Activated T-helper 2 cell treated with anti-CD3 and anti-CD28 coated beads, Interferon-gamma antibody, Interleukin-2, Interleukin-4, amounts not matched to agents 10 μg/mL and 5 μg/mL and 100 μg/mL, durations not matched to agents 14 hours and 24 hours and 36 hours (primary cell): ENCODE measurements around the gene ARIH2. TPM values are rescaled to one million over a fixed set of nuclear protein-coding genes. Genes with fewer than 3 reads are reported as not detected.
A peak's percentile ranks its signal among the peaks of the same experiment; 100 is the strongest.

ENCODE experiments used
- DNase-seq: peaks from one replicate; pipeline ENCODE4 v3.0.0; 2021; ENCODE audit warnings: low spot score
- H3K27ac Mint-ChIP-seq: one replicate; pipeline ENCODE4 v1.8.0; 2021; ENCODE audit warnings: mixed read lengths
- H3K27me3 Mint-ChIP-seq: one replicate; pipeline ENCODE4 v1.8.0; 2021; ENCODE audit warnings: low read depth, mixed read lengths
- H3K36me3 Mint-ChIP-seq: one replicate; pipeline ENCODE4 v1.8.0; 2021; ENCODE audit warnings: low read depth, mixed read lengths
- H3K4me1 Mint-ChIP-seq: one replicate; pipeline ENCODE4 v1.8.0; 2021; ENCODE audit warnings: low read depth, mixed read lengths
- H3K4me3 Mint-ChIP-seq: one replicate; pipeline ENCODE4 v1.8.0; 2021; ENCODE audit warnings: low read depth, mild to moderate bottlenecking, moderate library complexity, mixed read lengths
- H3K9me3 Mint-ChIP-seq: one replicate; pipeline ENCODE4 v1.8.0; 2021; ENCODE audit warnings: mixed read lengths
- intact Hi-C: fragments of 100-400 bp; cut with micrococcal nuclease; formaldehyde crosslinking; loops from one replicate; pipeline ENCODE4 v1.15.1; 2023
- total RNA-seq: library from RNA; stranded (reverse); gene quantifications from 2 replicates; pipeline ENCODE4 v1.2.3, GENCODE V29; 2022

ARIH2 gene
- total RNA-seq, 1 donor from 2014 or later = 156 TPM

DNA sequence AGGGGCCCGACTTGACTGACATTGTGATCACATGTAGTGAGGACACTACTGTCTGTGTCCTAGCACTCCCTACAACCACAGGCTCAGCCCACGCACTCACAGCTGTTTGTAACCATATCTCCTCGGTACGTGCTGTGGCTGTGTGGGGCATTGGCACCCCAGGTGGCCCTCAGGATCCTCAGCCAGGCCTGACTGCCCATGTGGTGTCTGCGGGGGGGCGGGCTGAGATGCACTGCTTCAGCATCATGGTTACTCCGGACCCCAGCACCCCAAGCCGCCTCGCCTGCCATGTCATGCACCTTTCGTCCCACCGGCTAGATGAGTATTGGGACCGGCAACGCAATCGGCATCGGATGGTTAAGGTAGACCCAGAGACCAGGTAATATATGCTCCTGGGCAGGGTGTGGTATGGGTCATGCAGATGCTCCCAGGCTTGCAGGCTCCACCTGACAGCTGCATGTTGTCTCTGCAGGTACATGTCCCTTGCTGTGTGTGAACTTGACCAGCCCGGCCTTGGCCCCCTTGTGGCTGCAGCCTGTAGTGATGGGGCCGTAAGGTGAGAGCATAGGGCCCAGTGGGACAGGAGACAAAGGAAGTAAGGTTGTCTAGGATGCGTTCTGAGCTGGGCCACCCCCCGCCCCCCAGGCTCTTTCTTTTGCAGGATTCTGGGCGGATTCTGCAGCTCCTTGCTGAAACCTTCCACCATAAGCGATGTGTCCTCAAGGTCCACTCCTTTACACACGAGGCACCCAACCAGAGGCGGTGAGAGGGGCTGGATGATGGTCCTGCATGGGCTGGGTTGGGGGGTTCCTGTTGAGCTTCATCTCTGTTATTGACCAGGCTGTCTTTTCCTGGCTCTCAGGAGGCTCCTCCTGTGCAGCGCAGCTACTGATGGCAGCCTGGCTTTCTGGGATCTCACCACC lies 95.4 kb downstream of the ARIH2 start:
- Mint-ChIP-seq H3K4me1 (peaks cover 8% of the 10 kb centered on the region), H3K27ac (no peak overlapping the region), H3K9me3 (no peaks in the 10 kb centered on the region), H3K27me3 (no peaks in the 10 kb centered on the region), H3K4me3 (no peak overlapping the region), H3K36me3 (peaks cover 44% of the 10 kb centered on the region)
- DNase-seq = no peak
- intact Hi-C loops = no loop called here

DNA sequence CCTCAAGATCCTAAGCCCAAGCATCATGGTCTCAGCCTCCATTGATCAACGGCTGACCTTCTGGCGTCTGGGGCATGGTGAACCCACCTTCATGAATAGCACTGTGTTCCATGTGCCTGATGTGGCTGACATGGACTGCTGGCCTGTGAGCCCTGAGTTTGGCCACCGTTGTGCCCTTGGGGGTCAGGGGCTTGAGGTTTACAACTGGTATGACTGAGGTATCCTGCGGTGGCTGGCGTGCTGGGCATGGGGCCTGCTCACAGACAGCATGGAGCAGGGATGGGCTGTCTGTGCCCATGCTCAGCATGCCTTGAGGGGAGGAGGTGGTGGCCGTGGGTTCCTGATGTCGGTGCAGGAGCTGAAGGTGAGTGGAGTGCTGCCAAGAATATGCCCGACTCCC lies 96.4 kb downstream of the ARIH2 start:
- Mint-ChIP-seq H3K27ac (no peak overlapping the region), H3K36me3 (peaks cover 41% of the 10 kb centered on the region), H3K27me3 (no peaks in the 10 kb centered on the region), H3K4me3 (no peak overlapping the region), H3K4me1 (peaks cover 6% of the 10 kb centered on the region), H3K9me3 (no peaks in the 10 kb centered on the region)
- DNase-seq = no peak
- intact Hi-C loops = no loop called here

DNA sequence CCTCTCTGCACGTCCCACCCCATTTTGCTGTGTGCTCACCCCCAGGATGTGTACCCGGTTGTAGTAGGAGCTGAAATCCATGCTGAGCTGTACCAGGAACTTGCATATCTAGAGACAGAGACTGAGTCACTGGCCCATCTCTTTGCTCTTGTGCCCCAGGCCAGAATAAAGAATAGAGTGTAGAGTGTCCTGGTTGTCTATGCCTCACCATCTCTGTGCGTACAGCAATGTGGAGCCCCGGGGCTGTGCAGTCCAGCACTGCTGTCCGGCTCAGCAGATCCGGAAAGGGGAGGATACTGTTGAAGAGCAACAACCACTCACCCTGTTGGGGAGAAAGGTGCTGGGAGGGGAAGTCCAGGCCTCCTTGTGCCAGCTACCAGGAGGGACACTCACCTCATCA lies 97.1 kb downstream of the ARIH2 start:
- Mint-ChIP-seq H3K4me3 (peak overlapping the region; percentile 42), H3K4me1 (peaks cover 6% of the 10 kb centered on the region), H3K9me3 (no peaks in the 10 kb centered on the region), H3K36me3 (peaks cover 43% of the 10 kb centered on the region), H3K27ac (no peak overlapping the region), H3K27me3 (no peaks in the 10 kb centered on the region)
- DNase-seq = no peak
- intact Hi-C loops = no loop called here

- H3K27ac Mint-ChIP-seq = no peak overlapping the region
- H3K4me3 Mint-ChIP-seq = peak overlapping the region; percentile 13
- intact Hi-C loops = no loop called here
- no peaks in the 10 kb centered on the region for H3K27me3 Mint-ChIP-seq
- H3K36me3 Mint-ChIP-seq = peaks cover 38% of the 10 kb centered on the region
- no peak for DNase-seq
- peaks cover 6% of the 10 kb centered on the region for H3K4me1 Mint-ChIP-seq
- H3K9me3 Mint-ChIP-seq = no peaks in the 10 kb centered on the region
These were observed 98.0 kb downstream of the ARIH2 start for GRCh38 chr3:49016414-49017228.

GRCh38 chr3:49017229-49017970 lies 98.8 kb downstream of the ARIH2 start:
- Mint-ChIP-seq H3K27ac (peak overlapping the region; percentile 22), H3K27me3 (no peaks in the 10 kb centered on the region), H3K36me3 (peaks cover 32% of the 10 kb centered on the region), H3K9me3 (no peaks in the 10 kb centered on the region), H3K4me1 (peaks cover 6% of the 10 kb centered on the region), H3K4me3 (peak overlapping the region; percentile 95)
- no peak for DNase-seq
- intact Hi-C loops = no loop called here

DNA sequence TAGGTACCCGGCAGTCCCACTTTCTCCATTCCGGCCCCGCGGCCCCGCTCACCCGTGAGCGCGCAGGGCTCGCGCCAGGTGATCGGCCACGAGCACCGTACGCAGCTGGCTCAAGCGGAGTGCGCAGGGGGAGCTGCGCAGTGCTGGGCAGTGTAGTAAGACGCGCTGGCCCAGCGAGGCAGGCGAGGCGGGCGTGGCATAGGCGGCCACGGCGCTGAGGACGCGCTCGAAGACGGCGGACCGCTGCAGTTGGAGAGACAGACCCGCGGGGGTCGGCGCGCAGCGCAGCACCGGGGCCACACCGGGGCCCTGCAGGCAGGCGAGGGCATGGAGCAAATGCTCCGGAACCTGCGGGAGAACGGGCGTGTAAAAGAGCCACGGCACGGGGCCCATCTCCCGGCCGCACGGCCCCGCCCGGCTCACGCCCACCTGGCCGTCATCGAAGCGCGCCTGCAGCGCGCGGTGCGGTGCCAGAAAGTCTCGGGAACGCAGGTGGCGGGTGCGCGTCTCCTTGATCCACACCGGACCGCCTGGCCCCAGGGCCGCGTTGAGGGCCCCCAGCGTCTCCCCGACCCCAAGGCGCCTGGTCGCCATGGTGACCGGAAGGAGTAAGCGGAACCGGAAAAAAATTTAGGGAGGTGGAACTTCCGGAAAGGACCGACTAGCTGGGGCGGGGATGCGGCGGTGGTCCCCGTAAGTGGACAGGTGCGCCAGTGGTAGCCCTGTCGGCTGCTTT lies 99.5 kb downstream of the ARIH2 start, which contains the start of gene DALRD3:
DALRD3 (minus strand) TSS at position 610 of the 736 bp plus-strand sequence; CDS start at position 594, 16 bp downstream.
- intact Hi-C loops = no loop called here
- no peaks in the 10 kb centered on the region for H3K9me3 Mint-ChIP-seq
- peak within 1 kb of the TSS; percentile 95 for H3K4me3 Mint-ChIP-seq
- H3K27me3 Mint-ChIP-seq = no peaks in the 10 kb centered on the region
- H3K27ac Mint-ChIP-seq = peak within 1 kb of the TSS; percentile 83
- peaks cover 38% of the 10 kb centered on the region for H3K36me3 Mint-ChIP-seq
- DNase-seq = peak; percentile 68
- peaks cover 9% of the 10 kb centered on the region for H3K4me1 Mint-ChIP-seq

DNA sequence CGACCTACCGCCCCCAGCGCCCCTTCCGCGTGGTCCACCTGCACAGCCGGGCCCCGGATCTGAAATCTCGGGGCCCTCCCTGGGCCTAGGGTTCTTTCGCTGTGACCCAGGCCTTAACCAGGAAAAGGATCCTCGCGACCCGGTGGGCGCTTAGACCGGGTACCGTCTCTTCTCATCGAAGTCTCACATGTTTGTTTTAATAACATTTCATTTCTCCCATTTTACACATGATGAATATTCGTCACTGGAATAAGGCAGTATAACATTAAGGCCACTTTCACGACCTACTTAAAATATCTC lies 100.0 kb downstream of the ARIH2 start:
- Mint-ChIP-seq H3K4me3 (peak overlapping the region; percentile 95), H3K9me3 (no peaks in the 10 kb centered on the region), H3K36me3 (peaks cover 41% of the 10 kb centered on the region), H3K27me3 (no peaks in the 10 kb centered on the region), H3K27ac (peak overlapping the region; percentile 76), H3K4me1 (peaks cover 12% of the 10 kb centered on the region)
- no peak for DNase-seq
- intact Hi-C loops = no loop called here

DNA sequence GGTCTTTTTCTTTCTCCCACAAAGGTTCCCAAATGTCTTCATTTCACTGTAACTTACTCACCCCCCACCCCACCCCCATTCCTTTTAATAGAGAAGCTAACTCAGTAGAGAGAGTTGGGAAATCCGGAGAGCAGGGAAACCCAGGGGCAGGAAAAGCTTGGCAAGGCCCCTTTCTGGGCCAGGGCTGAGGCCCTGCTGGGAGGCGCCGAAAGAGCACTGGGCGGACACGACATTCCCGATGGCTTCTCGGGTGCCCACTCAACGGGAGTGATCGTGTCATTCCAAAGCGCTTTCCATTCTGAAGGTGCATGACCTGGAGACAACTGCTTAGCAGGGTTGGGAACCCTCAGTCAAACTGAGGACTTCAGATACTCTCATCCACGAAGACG lies 101.3 kb downstream of the ARIH2 start:
- Mint-ChIP-seq H3K9me3 (no peaks in the 10 kb centered on the region), H3K27ac (peak overlapping the region; percentile 83), H3K4me1 (peaks cover 22% of the 10 kb centered on the region), H3K4me3 (peak overlapping the region; percentile 95), H3K36me3 (peaks cover 43% of the 10 kb centered on the region), H3K27me3 (no peaks in the 10 kb centered on the region)
- DNase-seq = no peak
- intact Hi-C loops = loop anchor here (2.0 to 10.0 kb wide), 3 partner anchors 31 to 395 kb away; partner anchors contain the start of genes QRICH1, RHOA and TCTA

DNA sequence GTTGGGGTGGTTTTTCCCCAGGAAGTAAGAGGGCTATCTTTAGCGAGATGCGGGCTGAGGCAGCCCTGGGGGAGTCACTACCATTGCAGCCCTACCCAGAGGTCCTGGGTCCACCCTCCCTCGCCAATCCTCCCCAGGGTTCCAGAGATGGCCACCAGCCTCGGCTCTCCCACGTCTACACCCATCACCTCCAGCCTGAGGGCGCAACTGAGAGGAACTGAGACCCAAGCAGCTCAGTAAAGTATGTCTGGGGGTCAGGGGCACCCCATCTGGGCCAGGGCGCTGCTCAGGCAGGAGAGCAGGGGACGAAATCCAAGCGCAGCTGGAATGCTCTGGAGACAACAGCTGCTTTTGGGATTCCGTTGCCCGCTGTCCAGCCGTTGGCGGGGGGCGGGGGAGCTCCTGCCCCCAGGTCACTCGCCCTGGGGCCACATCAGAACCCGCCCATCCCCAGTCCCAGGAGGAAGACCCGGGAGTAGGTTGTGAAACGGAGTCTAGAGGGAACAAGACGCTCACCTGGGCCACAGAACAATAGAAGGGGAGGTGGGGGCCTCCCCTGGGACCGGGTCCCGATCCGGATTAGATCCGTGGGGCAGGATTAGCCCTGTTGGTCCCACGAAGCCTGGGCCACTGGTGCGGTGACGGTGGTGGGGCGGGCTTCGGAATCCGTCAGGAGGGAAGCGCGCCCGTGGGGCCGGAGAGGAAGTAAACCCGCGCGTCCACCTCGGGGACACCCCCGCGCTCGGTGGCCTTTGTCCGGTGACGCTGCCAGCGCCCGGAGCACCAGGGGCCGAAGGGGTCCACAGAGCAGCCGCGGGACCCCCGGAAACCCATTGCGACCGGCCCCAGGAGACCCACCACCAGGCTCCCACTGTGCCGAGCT lies 101.9 kb downstream of the ARIH2 start:
- peaks cover 43% of the 10 kb centered on the region for H3K36me3 Mint-ChIP-seq
- peak overlapping the region; percentile 83 for H3K27ac Mint-ChIP-seq
- H3K4me3 Mint-ChIP-seq = peak overlapping the region; percentile 95
- intact Hi-C loops = loop anchor here (1.0 to 10.0 kb wide), 5 partner anchors 9 to 394 kb away; partner anchors contain the start of genes IMPDH2, QRICH1, RHOA and TCTA
- H3K9me3 Mint-ChIP-seq = no peaks in the 10 kb centered on the region
- peak; percentile 41 for DNase-seq
- H3K4me1 Mint-ChIP-seq = peaks cover 25% of the 10 kb centered on the region
- H3K27me3 Mint-ChIP-seq = no peaks in the 10 kb centered on the region

- DNase-seq = peak; percentile 99
- H3K9me3 Mint-ChIP-seq = no peaks in the 10 kb centered on the region
- peak overlapping the region; percentile 95 for H3K4me3 Mint-ChIP-seq
- H3K4me1 Mint-ChIP-seq = peaks cover 29% of the 10 kb centered on the region
- peak overlapping the region; percentile 96 for H3K27ac Mint-ChIP-seq
- intact Hi-C loops = loop anchor here (1.0 to 10.0 kb wide), 5 partner anchors 8 to 393 kb away; partner anchors contain the start of genes IMPDH2, QRICH1, RHOA and TCTA
- peaks cover 43% of the 10 kb centered on the region for H3K36me3 Mint-ChIP-seq
- no peaks in the 10 kb centered on the region for H3K27me3 Mint-ChIP-seq
These were observed 102.7 kb downstream of the ARIH2 start for GRCh38 chr3:49021213-49021812.
